ENCODE data around the gene TMEM235.

DNA sequence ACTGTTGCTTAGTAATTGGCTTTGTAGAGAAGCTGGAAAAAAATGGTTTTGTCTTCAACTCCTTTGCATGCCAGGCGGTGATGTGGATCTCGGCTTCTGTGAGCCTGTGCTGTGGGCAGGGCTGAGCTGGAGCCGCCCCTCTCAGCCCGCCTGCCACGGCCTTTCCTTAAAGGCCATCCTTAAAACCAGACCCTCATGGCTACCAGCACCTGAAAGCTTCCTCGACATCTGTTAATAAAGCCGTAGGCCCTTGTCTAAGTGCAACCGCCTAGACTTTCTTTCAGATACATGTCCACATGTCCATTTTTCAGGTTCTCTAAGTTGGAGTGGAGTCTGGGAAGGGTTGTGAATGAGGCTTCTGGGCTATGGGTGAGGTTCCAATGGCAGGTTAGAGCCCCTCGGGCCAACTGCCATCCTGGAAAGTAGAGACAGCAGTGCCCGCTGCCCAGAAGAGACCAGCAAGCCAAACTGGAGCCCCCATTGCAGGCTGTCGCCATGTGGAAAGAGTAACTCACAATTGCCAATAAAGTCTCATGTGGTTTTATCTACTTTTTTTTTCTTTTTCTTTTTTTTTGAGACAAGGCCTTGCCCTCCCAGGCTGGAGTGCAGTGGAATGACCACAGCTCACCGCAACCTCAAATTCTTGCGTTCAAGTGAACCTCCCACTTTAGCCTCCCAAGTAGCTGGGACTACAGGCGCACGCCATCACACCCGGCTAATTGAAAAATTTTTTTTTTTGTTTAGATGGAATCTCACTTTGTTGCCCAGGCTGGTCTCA lies 6.2 kb upstream of the TMEM235 start:
- TF ChIP-seq, protein P1, sequence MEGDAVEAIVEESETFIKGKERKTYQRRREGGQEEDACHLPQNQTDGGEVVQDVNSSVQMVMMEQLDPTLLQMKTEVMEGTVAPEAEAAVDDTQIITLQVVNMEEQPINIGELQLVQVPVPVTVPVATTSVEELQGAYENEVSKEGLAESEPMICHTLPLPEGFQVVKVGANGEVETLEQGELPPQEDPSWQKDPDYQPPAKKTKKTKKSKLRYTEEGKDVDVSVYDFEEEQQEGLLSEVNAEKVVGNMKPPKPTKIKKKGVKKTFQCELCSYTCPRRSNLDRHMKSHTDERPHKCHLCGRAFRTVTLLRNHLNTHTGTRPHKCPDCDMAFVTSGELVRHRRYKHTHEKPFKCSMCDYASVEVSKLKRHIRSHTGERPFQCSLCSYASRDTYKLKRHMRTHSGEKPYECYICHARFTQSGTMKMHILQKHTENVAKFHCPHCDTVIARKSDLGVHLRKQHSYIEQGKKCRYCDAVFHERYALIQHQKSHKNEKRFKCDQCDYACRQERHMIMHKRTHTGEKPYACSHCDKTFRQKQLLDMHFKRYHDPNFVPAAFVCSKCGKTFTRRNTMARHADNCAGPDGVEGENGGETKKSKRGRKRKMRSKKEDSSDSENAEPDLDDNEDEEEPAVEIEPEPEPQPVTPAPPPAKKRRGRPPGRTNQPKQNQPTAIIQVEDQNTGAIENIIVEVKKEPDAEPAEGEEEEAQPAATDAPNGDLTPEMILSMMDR (IDR thresholded peaks at IDR 0.05; ENCODE audit: borderline replicate concordance, extremely low read depth, low read length, poor library complexity, severe bottlenecking) = no peak
- TF ChIP-seq EZH2 (IDR thresholded peaks at IDR 0.05; ENCODE audit: borderline replicate concordance, low read depth, low read length, severe bottlenecking) = no peak
